Skeletal muscle satellite cell (primary cell): ENCODE measurements around the gene MGLL.

Experiments
- H3K27me3 ChIP-seq: 2 replicates; pipeline ENCODE4 v1.7.0; 2013; ENCODE audit warnings: low read length; ENCODE audit not compliant: control insufficient read depth, insufficient read depth
- H3K36me3 ChIP-seq: 2 replicates; pipeline ENCODE4 v1.7.0; 2013; ENCODE audit warnings: mild to moderate bottlenecking, control low read depth, low read length; ENCODE audit not compliant: insufficient read depth
- H3K4me1 ChIP-seq: 2 replicates; pipeline ENCODE4 v1.7.0; 2013; ENCODE audit warnings: low read length; ENCODE audit not compliant: control insufficient read depth, insufficient read depth
- H3K4me2 ChIP-seq: 2 replicates; pipeline ENCODE4 v1.7.0; 2013; ENCODE audit warnings: mild to moderate bottlenecking, low read length
- H3K4me3 ChIP-seq: 2 replicates; pipeline ENCODE4 v1.7.0; 2013; ENCODE audit warnings: low read length
- H3K9ac ChIP-seq: 2 replicates; pipeline ENCODE4 v1.7.0; 2013; ENCODE audit warnings: mild to moderate bottlenecking, low read depth, low read length, moderate library complexity
- H3K9me3 ChIP-seq: replicated peaks from 2 replicates; pipeline ENCODE4 v1.7.0; 2013; ENCODE audit warnings: mild to moderate bottlenecking, control low read depth, low read length

MGLL gene

DNA sequence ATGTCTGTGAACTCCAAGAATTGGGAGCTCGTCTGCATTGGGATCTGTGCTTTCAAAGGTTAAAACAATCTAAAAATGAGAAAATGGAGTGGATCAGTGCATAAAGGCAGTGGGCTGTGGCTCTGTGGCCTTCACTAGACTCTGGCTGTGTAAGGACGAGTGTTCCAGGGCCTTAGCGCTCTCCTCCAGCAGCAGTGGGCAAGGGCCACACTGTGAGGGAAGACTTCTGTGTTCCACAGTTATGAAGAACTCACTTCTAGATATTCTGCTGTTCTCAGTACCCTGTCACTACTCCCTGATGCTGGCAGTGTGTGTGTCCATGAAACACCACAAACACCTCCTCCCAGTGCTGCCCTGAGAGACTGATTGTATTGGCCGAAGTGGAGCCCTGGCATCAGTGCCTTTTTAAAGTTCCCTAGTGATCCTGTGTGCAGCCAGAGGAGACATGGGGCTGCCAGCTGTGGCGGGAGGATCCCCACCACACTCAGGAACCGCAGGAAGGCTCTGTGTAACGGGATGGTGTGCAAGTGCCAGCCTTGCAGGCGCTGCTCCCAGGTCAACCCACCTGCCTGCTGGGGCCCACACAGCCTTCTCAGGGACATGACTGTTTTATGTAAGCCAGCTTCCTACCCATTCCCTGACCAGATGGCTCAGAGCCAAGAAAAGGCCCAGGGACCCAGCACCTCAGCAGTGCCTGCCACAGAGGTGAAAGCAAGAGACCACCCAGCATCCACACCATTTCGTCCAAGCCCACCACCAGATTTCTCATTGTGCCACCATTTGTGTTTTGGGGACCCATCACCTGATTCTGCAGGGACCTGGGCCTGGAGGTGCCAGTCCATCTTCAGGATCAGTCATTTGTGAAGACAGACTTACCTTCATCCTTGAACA is 109.2 kb downstream of the MGLL start:
- Histone ChIP-seq H3K4me2 (no peak overlapping the region), H3K4me3 (no peak overlapping the region), H3K27me3 (no peaks in the 10 kb centered on the region), H3K9me3 (no peaks in the 10 kb centered on the region), H3K36me3 (peaks cover 31% of the 10 kb centered on the region), H3K9ac (no peak overlapping the region), H3K4me1 (peaks cover 17% of the 10 kb centered on the region)

GRCh38 chr3:127712461-127712860 is 109.9 kb downstream of the MGLL start:
- H3K4me2 ChIP-seq, result no peak overlapping the region
- peaks cover 17% of the 10 kb centered on the region for H3K4me1 ChIP-seq
- H3K27me3 ChIP-seq, result no peaks in the 10 kb centered on the region
- peaks cover 37% of the 10 kb centered on the region for H3K36me3 ChIP-seq
- H3K4me3 ChIP-seq, result no peak overlapping the region
- H3K9me3 ChIP-seq, result no peaks in the 10 kb centered on the region
- H3K9ac ChIP-seq, result no peak overlapping the region

GRCh38 chr3:127711896-127712295 is 110.4 kb downstream of the MGLL start:
- H3K4me2 ChIP-seq, result no peak overlapping the region
- H3K36me3 ChIP-seq, result peaks cover 39% of the 10 kb centered on the region
- no peak overlapping the region for H3K4me3 ChIP-seq
- H3K9ac ChIP-seq, result no peak overlapping the region
- H3K27me3 ChIP-seq, result no peaks in the 10 kb centered on the region
- no peaks in the 10 kb centered on the region for H3K9me3 ChIP-seq
- H3K4me1 ChIP-seq, result peaks cover 17% of the 10 kb centered on the region

- peaks cover 17% of the 10 kb centered on the region for H3K4me1 ChIP-seq
- H3K9me3 ChIP-seq, result no peaks in the 10 kb centered on the region
- H3K9ac ChIP-seq, result no peak overlapping the region
- no peak overlapping the region for H3K4me2 ChIP-seq
- no peaks in the 10 kb centered on the region for H3K27me3 ChIP-seq
- no peak overlapping the region for H3K4me3 ChIP-seq
- peaks cover 35% of the 10 kb centered on the region for H3K36me3 ChIP-seq
Measured at GRCh38 chr3:127711021-127711695, 111.2 kb downstream of the MGLL start.

DNA sequence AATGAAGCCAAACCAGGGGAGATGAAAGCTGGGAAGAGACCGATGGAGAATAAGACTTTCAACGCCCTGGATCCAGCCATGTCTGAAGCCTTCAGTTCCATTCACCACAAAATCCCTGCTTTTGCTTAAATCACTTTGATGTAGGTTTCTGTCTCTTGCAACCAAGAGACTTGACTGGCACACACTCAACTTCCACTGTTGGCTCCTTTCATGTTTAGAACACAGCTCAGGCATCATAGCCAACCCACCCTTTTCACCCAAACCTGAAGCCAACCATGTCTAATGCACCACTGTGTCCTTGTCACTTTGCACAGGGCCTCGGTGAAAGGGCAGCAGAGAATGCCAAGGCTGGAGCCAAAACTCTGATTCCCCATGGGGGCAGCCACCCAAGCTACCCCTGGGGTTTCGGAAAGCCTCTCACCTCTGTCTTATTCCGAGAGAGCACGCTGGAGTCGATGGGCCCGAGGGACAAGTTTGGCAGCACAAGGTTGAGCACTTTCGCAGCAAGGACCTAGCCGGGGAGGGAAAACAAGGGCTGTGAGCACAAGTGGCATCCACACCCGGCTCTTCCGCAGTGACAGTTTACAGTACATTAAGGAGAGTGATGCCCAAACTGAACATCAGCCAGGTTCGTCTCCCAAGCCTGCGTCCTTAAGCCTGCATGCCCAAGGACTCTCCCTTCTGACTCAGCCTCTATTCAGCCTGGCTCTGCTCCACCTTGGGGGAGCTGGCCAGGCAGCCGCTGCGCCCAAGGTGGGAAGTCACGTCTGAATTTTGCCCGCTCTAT is 112.0 kb downstream of the MGLL start:
- no peaks in the 10 kb centered on the region for H3K27me3 ChIP-seq
- H3K4me3 ChIP-seq, result no peak overlapping the region
- H3K4me1 ChIP-seq, result peaks cover 17% of the 10 kb centered on the region
- no peak overlapping the region for H3K9ac ChIP-seq
- peak overlapping the region; percentile 13 for H3K4me2 ChIP-seq
- no peaks in the 10 kb centered on the region for H3K9me3 ChIP-seq
- H3K36me3 ChIP-seq, result peaks cover 27% of the 10 kb centered on the region

- no peak overlapping the region for H3K9ac ChIP-seq
- no peak overlapping the region for H3K4me2 ChIP-seq
- H3K4me3 ChIP-seq, result no peak overlapping the region
- H3K36me3 ChIP-seq, result peaks cover 26% of the 10 kb centered on the region
- no peaks in the 10 kb centered on the region for H3K9me3 ChIP-seq
- no peaks in the 10 kb centered on the region for H3K27me3 ChIP-seq
- peaks cover 17% of the 10 kb centered on the region for H3K4me1 ChIP-seq
Measured at GRCh38 chr3:127709320-127710060, 112.8 kb downstream of the MGLL start.

DNA sequence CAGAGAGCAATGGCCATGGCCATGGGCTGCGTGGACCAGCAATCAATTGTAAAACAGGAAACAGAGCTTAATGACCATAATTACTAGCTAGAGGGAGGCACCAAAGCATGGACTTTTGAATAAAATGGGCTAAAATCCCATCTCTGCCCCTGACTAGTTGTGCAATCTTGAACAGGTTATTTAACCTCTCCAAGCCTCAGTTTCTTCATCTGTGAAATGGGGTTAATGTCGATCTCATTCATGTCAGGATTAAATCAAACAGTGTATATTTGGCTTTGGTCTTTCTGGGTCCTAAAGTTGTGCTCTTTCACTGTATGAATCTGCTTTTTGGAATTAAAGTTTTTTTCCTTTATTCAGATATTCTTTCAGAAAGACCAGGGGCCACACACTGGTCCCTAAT is 113.5 kb downstream of the MGLL start:
- H3K4me2 ChIP-seq, result no peak overlapping the region
- peaks cover 22% of the 10 kb centered on the region for H3K36me3 ChIP-seq
- H3K9me3 ChIP-seq, result no peaks in the 10 kb centered on the region
- H3K9ac ChIP-seq, result no peak overlapping the region
- no peaks in the 10 kb centered on the region for H3K27me3 ChIP-seq
- H3K4me3 ChIP-seq, result no peak overlapping the region
- H3K4me1 ChIP-seq, result peaks cover 17% of the 10 kb centered on the region

GRCh38 chr3:127707851-127708411 is 114.4 kb downstream of the MGLL start:
- Histone ChIP-seq H3K36me3 (peaks cover 14% of the 10 kb centered on the region), H3K4me1 (peaks cover 17% of the 10 kb centered on the region), H3K27me3 (no peaks in the 10 kb centered on the region), H3K9me3 (no peaks in the 10 kb centered on the region), H3K4me2 (no peak overlapping the region), H3K4me3 (no peak overlapping the region), H3K9ac (no peak overlapping the region)

DNA sequence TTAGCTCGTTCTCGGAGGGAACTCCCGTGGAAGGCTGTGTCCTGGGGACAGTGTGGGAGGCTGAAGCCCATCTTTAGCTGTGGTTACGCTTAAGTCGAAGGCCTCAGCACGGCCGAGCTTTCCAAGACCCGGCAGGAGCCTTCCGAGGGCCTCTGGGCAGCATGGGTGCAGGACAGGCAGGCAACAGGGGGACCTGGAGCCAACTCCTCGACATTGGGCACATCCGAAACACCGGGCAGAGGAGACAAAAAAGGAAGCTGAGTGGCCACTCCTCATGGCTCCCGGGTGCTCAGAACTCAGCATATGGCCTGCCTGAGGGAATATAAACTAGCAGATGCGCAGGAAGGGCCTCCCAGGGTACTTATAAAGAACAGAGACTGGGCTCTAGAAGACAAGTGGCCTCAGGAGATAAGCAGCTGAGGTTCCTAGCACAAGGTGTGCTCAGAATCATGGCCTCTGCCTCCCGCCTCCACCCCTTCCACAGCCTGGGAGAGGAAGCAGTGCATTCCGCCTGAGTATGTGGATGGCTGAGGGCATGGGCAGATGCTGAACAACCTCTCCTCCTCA is 115.4 kb downstream of the MGLL start:
- H3K9ac ChIP-seq, result no peak overlapping the region
- H3K4me1 ChIP-seq, result peaks cover 21% of the 10 kb centered on the region
- no peak overlapping the region for H3K4me2 ChIP-seq
- no peaks in the 10 kb centered on the region for H3K9me3 ChIP-seq
- H3K36me3 ChIP-seq, result peaks cover 17% of the 10 kb centered on the region
- no peaks in the 10 kb centered on the region for H3K27me3 ChIP-seq
- no peak overlapping the region for H3K4me3 ChIP-seq

DNA sequence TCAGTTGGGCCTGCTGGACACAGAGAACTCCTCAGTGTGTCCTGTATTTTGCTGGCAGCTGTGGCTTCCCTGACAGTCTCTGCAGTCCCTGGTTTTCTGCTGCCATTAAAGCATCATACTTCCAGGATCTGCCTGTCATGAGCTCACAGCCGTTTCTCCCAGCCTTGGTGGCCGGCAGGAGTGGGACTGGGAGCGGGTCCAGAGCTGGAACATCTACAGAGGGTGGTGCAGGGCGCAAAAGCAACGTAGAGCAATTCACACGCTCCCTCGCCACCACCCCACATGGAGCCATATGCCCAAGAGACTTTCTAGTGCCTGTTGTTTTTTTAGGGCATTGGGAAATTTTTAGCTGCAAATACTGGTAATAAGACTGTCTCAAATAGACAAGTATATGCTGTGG is 116.0 kb downstream of the MGLL start:
- Histone ChIP-seq H3K4me3 (no peak overlapping the region), H3K4me2 (no peak overlapping the region), H3K9ac (no peak overlapping the region), H3K36me3 (peaks cover 18% of the 10 kb centered on the region), H3K9me3 (no peaks in the 10 kb centered on the region), H3K27me3 (no peaks in the 10 kb centered on the region), H3K4me1 (peaks cover 26% of the 10 kb centered on the region)
